SK-N-DZ (cell line): ENCODE data around the gene RNASE13.
A peak's percentile ranks its signal among the peaks of the same experiment; 100 is the strongest.
"Not testable (repeated sequence)": the region's sequence is repeated elsewhere in the genome, so short reads cannot be mapped to it uniquely, and the experiment has no call there.

ENCODE experiments used
- DNase-seq: peaks from one replicate; pipeline ENCODE4 v3.0.0-alpha.2; 2015; ENCODE audit warnings: low spot score

RNASE13 gene

GRCh38 chr14:20989787-20990600 lies 44.6 kb downstream of the RNASE13 start, which contains the start of gene METTL17:
Gene METTL17, plus strand, starts transcription at chr14:20989980. Its CDS starts 23 bp downstream, at chr14:20990003.
- peak; percentile 96 for DNase-seq

GRCh38 chr14:20989471-20989786 lies 45.2 kb downstream of the RNASE13 start:
- no peak for DNase-seq

DNA sequence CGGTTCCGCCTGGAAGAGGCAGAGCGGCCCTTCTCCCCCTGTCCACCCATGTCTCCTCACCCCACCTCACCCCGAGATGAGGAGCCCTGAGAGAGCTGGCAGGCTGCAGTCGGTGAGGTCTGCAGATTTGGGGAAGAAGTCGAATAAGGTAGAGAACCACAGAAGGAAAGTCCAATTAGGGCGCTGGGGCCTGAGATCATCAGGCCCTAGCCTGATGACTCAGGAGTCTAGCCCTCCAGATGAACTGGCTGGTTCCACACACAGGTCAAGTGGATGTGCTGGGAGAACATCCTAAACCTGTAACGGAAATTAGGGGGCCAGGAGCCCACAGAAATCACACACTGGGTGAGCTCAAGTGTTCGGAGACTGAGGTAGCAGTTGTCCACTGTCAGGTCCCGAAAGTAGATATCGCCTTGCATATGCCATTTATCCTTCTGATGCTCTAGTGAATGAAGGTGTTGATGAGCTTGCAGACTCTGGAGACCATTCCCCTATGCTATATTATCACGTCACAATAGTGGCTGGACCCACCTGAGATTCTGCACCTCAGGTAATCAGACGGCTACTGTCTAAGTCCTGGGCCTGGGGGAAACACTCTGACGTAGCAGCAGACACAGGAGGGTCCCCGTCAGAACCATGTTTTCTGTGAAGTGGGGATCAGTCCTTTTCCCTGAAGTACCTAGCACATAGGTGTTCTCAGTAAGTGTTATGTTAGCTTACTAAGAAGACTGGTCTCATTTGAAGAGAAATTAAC lies 45.7 kb downstream of the RNASE13 start:
- DNase-seq: no peak

GRCh38 chr14:20986811-20987210 lies 47.8 kb downstream of the RNASE13 start:
- no peak for DNase-seq

DNA sequence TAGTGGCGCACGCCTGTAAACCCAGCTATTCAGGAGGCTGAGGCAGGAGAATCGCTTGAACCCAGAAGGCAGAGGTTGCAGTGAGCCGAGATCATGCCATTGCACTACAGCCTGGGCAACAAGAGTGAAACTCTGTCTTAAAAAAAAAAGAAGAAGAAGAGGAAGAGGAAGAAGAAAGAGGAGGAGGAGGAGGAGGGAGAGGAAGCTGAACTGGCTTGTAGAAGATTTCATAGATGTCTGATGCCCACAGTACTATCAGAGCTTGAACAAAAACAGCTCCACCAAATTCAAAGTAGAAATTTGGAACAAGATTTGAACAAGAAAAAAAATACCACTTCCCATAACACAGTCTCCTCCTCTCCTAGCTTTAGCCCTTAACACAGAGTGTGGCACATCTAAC lies 49.0 kb downstream of the RNASE13 start:
- not testable (repeated sequence) for DNase-seq
